ENCODE results near the gene EEF1B2.
"Not testable (repeated sequence)": the region's sequence is repeated elsewhere in the genome, so short reads cannot be mapped to it uniquely, and the experiment has no call there.

Gene EEF1B2

GRCh38 chr2:206168230-206168629 is 8.5 kb downstream of the EEF1B2 start:
- not testable (repeated sequence) for DNase-seq

GRCh38 chr2:206171624-206172397 is 12.1 kb downstream of the EEF1B2 start:
- DNase-seq, result not testable (repeated sequence)

GRCh38 chr2:206173147-206173546 is 13.5 kb downstream of the EEF1B2 start:
- no peak for DNase-seq

DNA sequence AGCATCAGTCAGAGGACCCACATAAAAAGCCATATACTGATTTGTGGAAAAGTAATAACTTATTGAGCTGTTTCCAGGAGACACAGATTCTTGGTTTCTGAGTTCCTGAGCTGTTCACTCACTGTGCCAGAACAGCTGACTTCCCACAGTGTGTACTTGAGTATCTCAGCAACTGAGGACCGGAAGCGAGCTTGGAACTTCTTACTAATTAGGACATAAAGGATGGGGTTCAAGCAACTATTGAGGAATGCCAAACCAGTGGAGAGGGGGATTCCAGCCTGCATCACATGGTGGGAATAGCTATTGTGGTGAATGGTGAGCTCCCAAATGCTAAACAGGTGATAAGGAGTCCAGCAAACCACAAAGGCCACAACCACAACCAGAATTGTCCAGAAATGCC is 16.4 kb downstream of the EEF1B2 start:
- DNase-seq, result no peak

DNA sequence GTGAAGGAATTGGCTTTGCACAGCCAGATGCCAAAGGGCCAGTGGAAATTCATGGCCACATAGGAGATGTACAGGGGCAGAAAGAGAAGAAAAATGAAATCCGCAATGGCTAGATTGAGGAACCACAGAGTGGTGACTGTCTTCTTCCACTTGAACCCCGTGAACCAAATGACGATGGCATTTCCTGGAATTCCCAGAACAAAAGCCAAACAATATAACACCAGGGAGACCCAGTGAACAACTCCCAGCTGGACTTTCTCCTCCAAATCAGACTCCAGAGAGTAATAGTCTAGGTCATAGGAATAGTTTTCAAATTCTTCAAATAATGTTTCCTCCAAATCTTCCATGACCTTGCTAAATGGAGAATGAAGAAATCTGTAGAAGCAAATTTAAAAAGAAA is 17.2 kb downstream of the EEF1B2 start:
- no peak for DNase-seq

DNA sequence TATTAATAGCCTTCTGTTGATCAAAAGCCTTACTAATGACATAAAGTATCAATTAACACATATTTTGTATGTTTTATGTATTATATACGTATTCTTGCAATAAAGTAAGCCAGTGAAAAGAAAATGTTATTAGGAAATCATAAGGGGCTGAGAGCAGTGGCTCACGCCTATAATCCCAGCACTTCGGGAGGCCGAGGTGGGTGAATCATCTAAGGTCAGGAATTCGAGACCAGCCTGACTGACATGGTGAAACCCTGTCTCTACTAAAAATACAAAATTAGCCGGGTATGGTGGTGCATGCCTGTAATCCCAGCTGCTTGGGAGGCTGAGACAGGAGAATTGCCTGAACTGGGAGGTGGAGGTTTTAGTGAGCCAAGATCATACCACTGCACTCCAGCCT is 21.8 kb downstream of the EEF1B2 start:
- not testable (repeated sequence) for DNase-seq

DNA sequence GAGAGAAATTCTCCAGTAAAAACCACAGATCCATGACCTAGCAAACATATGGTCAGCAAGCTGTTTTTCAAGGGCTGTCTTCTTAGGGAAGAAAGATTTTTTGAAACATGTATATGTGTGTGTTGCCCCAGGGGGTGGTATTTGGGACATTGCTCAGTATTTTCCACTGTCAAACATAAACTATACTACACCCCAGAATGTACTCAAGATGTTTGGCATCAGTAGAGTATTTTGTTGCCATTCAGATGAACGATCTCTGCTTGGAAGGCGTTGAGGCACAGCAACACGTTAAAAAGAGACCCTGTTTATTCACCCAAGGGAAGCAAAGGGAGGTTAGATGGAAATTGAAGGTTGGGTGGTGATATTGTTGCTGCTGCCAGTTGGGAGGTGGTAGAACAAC is 30.0 kb downstream of the EEF1B2 start:
- DNase-seq, result no peak

GRCh38 chr2:206190111-206190510 is 30.4 kb downstream of the EEF1B2 start:
- no peak for DNase-seq

DNA sequence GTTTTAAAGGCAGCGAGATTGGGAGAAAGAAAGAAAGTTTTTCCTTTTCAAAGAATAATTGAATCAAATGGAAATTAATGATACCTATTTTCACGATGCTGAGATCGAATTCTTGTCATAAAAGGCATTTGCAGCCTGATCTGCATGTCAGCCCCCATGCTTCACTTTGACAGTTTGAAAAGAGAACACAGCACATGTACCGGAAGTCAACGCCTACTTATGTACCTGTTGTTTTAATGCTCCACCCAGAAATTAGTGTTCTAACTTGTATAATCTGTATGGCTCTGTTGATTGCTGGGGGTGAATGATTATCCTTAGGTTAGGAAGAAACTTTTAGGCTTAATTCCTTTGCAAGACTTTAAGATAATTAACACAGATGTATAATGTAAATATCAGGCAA is 31.0 kb downstream of the EEF1B2 start:
- no peak for DNase-seq

- DNase-seq, result no peak
These were observed 32.5 kb downstream of the EEF1B2 start for GRCh38 chr2:206192157-206192556.

GRCh38 chr2:206193671-206194357 is 34.1 kb downstream of the EEF1B2 start:
- no peak for DNase-seq

DNA sequence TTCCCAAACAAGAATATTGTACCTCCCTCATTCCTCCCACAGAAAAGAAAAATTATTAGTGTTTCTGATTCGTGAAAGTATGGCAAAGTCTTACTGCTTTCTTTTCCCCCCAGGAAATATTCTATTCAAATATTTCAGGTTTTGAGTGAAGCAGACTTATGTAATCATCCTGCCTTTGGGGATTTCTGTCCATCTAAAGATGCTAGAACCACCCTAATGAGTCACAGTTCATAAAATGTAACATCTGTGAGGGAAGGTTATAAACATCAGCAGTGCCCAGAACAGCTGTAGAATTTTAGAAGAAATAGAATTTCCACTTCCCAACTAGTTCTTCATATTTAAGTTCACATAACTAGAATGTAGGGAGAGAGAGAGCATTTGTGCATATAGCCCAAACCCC is 39.0 kb downstream of the EEF1B2 start:
- DNase-seq, result no peak

GRCh38 chr2:206201075-206201848 is 41.6 kb downstream of the EEF1B2 start:
- DNase-seq, result no peak

GRCh38 chr2:206202446-206202845 is 42.8 kb downstream of the EEF1B2 start:
- DNase-seq, result no peak

DNA sequence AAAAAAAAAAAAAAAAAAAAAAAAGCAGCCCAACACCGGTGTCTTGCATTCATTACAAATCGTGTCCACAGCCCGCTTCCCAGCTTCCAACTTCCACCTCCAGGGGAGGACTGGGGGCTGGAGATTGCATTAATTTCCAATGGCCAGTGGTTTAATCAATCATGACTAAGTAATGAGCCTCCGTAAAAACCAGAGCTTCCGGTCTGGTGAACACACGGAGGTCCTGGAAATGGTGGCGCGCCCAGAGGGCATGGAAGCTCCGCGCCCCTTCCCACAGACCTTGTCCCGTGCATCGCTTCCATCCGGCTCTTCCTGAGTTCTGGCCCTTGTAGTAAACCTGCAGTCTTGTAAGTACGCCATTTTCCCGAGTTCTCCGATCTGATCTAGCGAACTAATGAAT is 43.6 kb downstream of the EEF1B2 start:
- no peak for DNase-seq

- no peak for DNase-seq
These were observed 45.0 kb downstream of the EEF1B2 start for GRCh38 chr2:206204710-206205109.

DNA sequence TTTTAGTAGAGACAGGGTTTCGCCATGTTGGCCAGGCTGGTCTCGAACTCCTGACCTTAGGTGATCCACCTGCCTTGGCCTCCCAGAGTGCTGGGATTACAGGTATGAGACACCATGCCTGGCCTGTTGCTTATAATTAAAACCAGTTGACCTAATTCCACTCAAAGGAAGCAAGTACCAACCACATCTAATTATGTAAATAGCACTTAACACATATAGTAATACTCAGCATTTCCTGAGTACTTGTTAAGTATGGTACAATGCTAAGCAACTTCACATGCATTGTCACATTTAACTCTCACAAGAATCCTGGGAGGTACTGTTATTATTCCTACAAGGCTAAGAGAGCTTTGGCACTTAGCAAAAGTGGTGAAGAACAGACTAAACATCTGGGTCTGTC is 47.6 kb downstream of the EEF1B2 start:
- not testable (repeated sequence) for DNase-seq

GRCh38 chr2:206208900-206209299 is 49.2 kb downstream of the EEF1B2 start:
- no peak for DNase-seq

DNA sequence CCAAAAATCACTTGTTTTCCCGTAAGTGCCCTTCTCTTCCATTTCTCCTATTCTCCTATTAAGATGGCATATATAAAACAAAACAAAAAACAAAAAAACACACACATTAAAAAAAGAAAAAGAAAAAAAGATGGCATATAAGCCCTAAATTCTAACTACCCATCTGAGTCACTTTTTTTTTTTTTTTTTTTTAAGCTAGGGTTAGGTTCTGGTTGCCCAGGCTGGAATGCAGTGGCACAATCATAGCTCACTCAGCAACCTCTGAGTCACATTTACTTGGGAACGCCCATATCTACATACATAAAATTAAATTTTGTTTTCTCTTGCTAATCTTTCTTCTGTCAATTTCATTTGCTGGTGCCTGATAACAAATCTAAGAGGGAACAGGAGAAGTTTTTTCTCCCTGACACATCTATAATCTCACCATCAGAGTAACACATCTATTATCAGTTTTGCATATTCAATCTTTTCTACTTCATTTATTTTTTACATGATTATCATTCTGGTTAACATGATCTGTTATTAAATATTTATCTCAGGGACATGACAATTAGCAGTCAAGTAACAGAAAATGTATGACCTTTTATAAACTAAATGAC is 52.1 kb downstream of the EEF1B2 start:
- DNase-seq, result no peak
